ENCODE data around the gene RPS15. TPM values are rescaled to one million over a fixed set of nuclear protein-coding genes. Genes with fewer than 3 reads are reported as not detected.

RPS15 gene
- total and polyA plus RNA-seq, 2 of the 13 experiments (the other 11 are each of a cell fraction or from before 2014, with no cell fraction given) = 695 to 1,411 TPM

DNA sequence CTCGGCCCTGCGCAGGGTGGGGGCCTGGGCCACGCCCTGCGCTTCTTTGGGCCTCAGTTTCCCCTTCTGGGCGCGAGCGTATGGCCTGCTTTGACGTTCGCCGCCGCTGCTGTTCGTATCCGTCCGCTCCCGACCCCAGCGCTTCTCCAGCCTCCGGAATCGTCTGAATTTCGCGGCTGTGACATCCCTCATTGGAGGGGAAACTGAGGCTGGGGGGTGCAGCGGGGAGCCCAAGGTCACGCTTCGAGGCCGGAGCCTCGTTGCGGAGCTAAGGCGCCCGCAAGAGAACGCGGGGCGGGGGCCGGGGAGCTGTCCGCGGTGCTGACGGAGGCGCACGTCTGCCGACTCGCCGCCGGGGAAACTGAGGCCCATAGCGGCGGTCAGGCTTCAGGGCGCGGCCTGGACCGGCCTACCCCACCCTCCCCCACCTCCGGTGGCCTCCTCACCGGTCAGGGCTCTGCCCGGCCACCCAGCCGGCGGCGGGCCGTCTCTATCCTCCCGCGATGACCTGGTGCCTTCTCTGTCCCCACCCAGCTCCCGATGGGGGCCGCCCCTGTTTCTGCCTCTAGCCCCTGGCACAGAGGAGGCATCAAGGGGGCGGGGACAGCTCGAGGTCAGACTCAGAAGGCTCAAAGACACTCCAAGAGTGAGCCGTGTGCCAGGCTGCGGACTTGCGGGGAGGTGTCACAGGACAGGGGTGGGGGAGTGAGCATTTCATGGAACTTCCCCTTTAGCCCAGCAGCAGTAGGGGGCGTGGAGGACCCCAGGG is 8.7 kb downstream of the RPS15 start (continued):
- TF ChIP-seq HMGXB3 (CRISPR knock-in tag; IDR thresholded peaks at IDR 0.05; ENCODE audit: borderline replicate concordance) = no peak
- no peak for TF ChIP-seq DNMT1 (CRISPR knock-in tag; IDR thresholded peaks at IDR 0.05)
- no peak for TF ChIP-seq ATF6 (CRISPR knock-in tag; conservative IDR thresholded peaks at IDR 0.05)
- no peak for TF ChIP-seq ATRX (CRISPR knock-in tag; IDR thresholded peaks at IDR 0.05; ENCODE audit: borderline replicate concordance)
- no peak for TF ChIP-seq SP5 (CRISPR knock-in tag; IDR thresholded peaks at IDR 0.05; ENCODE audit: borderline replicate concordance, low read depth)
- peak; percentile 52; the same call in 1 of the 2 replicates for TF ChIP-seq ZNF563 (CRISPR knock-in tag; IDR thresholded peaks at IDR 0.05)
- TF ChIP-seq ESRRA (CRISPR knock-in tag; IDR thresholded peaks at IDR 0.05; ENCODE audit: low read depth) = no peak
- TF ChIP-seq, protein P1, sequence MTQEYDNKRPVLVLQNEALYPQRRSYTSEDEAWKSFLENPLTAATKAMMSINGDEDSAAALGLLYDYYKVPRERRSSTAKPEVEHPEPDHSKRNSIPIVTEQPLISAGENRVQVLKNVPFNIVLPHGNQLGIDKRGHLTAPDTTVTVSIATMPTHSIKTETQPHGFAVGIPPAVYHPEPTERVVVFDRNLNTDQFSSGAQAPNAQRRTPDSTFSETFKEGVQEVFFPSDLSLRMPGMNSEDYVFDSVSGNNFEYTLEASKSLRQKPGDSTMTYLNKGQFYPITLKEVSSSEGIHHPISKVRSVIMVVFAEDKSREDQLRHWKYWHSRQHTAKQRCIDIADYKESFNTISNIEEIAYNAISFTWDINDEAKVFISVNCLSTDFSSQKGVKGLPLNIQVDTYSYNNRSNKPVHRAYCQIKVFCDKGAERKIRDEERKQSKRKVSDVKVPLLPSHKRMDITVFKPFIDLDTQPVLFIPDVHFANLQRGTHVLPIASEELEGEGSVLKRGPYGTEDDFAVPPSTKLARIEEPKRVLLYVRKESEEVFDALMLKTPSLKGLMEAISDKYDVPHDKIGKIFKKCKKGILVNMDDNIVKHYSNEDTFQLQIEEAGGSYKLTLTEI (CRISPR knock-in tag; conservative IDR thresholded peaks at IDR 0.05) = no peak
- no peak for TF ChIP-seq ZNF343 (CRISPR knock-in tag; IDR thresholded peaks at IDR 0.05)
- no peak for TF ChIP-seq ZNF34 (CRISPR knock-in tag; IDR thresholded peaks at IDR 0.05; ENCODE audit: borderline replicate concordance)
- TF ChIP-seq MXI1 (IDR thresholded peaks at IDR 0.05; ENCODE audit: borderline replicate concordance, low read depth, low read length) = peak; percentile 45; the same call in 1 of the 3 replicates
- no peak for TF ChIP-seq NFYC (CRISPR knock-in tag; IDR thresholded peaks at IDR 0.05)
- TF ChIP-seq CBX5 (CRISPR knock-in tag; IDR thresholded peaks at IDR 0.05; ENCODE audit: borderline replicate concordance) = no peak
- TF ChIP-seq ISX (CRISPR knock-in tag; conservative IDR thresholded peaks at IDR 0.05) = no peak
- no peak for TF ChIP-seq FOSL1 (CRISPR knock-in tag; IDR thresholded peaks at IDR 0.05; ENCODE audit: borderline replicate concordance)
- TF ChIP-seq, protein P2, sequence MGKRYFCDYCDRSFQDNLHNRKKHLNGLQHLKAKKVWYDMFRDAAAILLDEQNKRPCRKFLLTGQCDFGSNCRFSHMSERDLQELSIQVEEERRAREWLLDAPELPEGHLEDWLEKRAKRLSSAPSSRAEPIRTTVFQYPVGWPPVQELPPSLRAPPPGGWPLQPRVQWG (CRISPR knock-in tag; IDR thresholded peaks at IDR 0.05; ENCODE audit: borderline replicate concordance, low read depth) = no peak
- no peak for TF ChIP-seq JARID2 (CRISPR knock-in tag; IDR thresholded peaks at IDR 0.05; ENCODE audit: insufficient replicate concordance)
- no peak for TF ChIP-seq JUN (CRISPR knock-in tag; IDR thresholded peaks at IDR 0.05)
- no peak for TF ChIP-seq MED1 (CRISPR knock-in tag; IDR thresholded peaks at IDR 0.05)
